Erythroblast (primary cell): Measurements from ENCODE around the gene SOD3.

Experiments used
- DNase-seq, 2 experiments: peaks; one replicate each; lab custom pipeline; 2025; lab: John Stamatoyannopoulos, UW
- GATA1 ChIP-seq: IDR thresholded peaks from 2 replicates; pipeline ENCODE4 v1.6.1; 2011; ENCODE audit warnings: low read depth, mild to moderate bottlenecking, control low read depth, low read length, moderate library complexity
- POLR2A ChIP-seq: IDR thresholded peaks from 2 replicates; pipeline ENCODE4 v1.6.1; 2011; ENCODE audit warnings: mild to moderate bottlenecking, low read length

The SOD3 gene

GRCh38 chr4:24794916-24795665 is at the start of gene SOD3:
Gene SOD3, plus strand, starts transcription at chr4:24795573. Its CDS starts 3,949 bp downstream, at chr4:24799522.
- TF ChIP-seq GATA1 (no peak), POLR2A (no peak)
- peak; percentile 40 to 59 for DNase-seq

GRCh38 chr4:24747234-24747975 is 48.0 kb upstream of the SOD3 start:
- no peak for DNase-seq
- TF ChIP-seq GATA1 (no peak), POLR2A (no peak)

GRCh38 chr4:24748023-24748422 is 47.4 kb upstream of the SOD3 start:
- TF ChIP-seq POLR2A, result no peak
- no peak for TF ChIP-seq GATA1
- no peak for DNase-seq

GRCh38 chr4:24748758-24749350 is 46.5 kb upstream of the SOD3 start:
- TF ChIP-seq POLR2A (no peak), GATA1 (no peak)
- DNase-seq, result no peak

GRCh38 chr4:24750106-24750505 is 45.3 kb upstream of the SOD3 start:
- no peak for DNase-seq
- TF ChIP-seq POLR2A (no peak), GATA1 (no peak)

GRCh38 chr4:24751926-24752539 is 43.3 kb upstream of the SOD3 start:
- TF ChIP-seq GATA1, result no peak
- no peak for TF ChIP-seq POLR2A
- DNase-seq, result no peak

- TF ChIP-seq GATA1, result no peak
- TF ChIP-seq POLR2A, result no peak
- DNase-seq, result peak in 1 of 2 experiments; percentile 1
Measured at GRCh38 chr4:24753519-24753918, 41.9 kb upstream of the SOD3 start.

- no peak for DNase-seq
- TF ChIP-seq POLR2A (no peak), GATA1 (no peak)
Measured at GRCh38 chr4:24754571-24754970, 40.8 kb upstream of the SOD3 start.

GRCh38 chr4:24763631-24764297 is 31.6 kb upstream of the SOD3 start:
- no peak for DNase-seq
- TF ChIP-seq POLR2A (no peak), GATA1 (no peak)

- TF ChIP-seq POLR2A, result no peak
- no peak for TF ChIP-seq GATA1
- no peak for DNase-seq
Measured at GRCh38 chr4:24764345-24764744, 31.0 kb upstream of the SOD3 start.

- TF ChIP-seq POLR2A (no peak), GATA1 (no peak)
- no peak for DNase-seq
Measured at GRCh38 chr4:24765376-24765988, 29.9 kb upstream of the SOD3 start.

- DNase-seq, result no peak
Measured at GRCh38 chr4:24768006-24768405, 27.4 kb upstream of the SOD3 start.

GRCh38 chr4:24768604-24769003 is 26.8 kb upstream of the SOD3 start:
- DNase-seq, result no peak

More at GRCh38 chr4:24768006-24768405, 27.4 kb upstream of the SOD3 start:
- TF ChIP-seq POLR2A, result no peak
- no peak for TF ChIP-seq GATA1

More at GRCh38 chr4:24768604-24769003, 26.8 kb upstream of the SOD3 start:
- no peak for TF ChIP-seq GATA1
- TF ChIP-seq POLR2A, result no peak
